NCI-H1436 treated with DMSO at 0.1 percent for 48 hours (cell line): Measurements from ENCODE around the gene SGPL1.

Experiments used
- DNase-seq: peaks from one replicate; lab custom pipeline; 2025; lab: John Stamatoyannopoulos, UW

The SGPL1 gene

DNA sequence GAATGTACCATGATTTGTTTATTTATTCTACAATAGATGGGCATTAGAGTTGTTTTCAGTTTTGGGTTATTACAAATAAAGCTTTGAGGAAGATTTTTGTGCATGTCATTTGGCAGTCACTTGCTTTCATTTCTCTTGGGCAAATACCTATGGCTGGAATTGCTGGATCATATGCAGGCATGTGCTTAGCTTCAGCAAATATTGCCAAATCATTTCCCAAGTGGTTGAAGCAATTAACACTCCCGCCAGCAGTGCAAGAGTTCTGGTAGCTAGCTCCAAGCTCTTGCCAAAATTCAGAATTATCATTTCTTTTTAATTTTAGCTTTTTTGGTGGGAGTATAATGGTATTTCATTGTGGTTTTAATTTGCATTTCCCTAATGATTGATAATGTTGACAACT is 105.5 kb downstream of the SGPL1 start:
- DNase-seq, result no peak

- DNase-seq, result no peak
Measured at GRCh38 chr10:70923696-70924095, 107.9 kb downstream of the SGPL1 start.

DNA sequence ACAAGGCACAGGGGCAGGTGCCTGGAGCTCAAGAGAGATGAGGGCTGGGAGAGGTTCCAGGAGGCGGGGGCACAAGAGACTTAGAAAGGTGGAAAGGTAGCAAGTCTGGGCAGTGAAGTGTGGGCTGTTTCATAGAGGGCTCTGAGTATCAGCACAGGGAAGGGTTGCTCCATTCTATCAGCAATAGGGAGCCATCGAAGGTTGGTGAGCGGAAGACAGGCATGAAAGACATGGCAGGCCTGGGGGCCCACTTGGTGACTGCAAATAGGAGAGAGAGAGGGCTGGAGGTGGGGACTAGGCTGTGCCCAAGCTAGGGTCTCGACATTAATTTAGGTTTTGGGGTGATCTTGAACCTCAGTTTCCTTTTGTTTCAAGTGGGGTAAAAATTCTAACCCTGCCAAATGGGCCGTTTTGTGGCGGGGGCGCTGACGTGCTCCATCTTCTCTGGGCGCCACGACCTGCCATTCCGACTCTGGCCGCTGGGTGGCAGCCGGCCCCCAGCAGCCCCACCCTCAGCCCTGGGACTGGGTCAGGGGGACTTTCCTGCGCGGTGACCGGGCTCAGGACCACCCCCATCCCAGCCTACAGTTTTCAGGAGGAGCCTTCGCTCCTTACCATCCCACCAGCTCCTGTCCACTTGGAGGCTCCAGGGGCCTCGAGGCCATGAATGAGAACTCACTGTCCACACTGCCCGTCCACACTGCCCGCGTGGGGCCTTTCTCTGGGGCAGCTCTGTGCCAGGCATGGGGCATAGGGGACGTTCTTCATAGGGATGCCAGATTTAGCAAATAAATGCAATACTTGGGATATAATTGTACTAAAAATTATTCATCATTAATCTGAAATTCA is 109.9 kb downstream of the SGPL1 start:
- DNase-seq, result no peak

DNA sequence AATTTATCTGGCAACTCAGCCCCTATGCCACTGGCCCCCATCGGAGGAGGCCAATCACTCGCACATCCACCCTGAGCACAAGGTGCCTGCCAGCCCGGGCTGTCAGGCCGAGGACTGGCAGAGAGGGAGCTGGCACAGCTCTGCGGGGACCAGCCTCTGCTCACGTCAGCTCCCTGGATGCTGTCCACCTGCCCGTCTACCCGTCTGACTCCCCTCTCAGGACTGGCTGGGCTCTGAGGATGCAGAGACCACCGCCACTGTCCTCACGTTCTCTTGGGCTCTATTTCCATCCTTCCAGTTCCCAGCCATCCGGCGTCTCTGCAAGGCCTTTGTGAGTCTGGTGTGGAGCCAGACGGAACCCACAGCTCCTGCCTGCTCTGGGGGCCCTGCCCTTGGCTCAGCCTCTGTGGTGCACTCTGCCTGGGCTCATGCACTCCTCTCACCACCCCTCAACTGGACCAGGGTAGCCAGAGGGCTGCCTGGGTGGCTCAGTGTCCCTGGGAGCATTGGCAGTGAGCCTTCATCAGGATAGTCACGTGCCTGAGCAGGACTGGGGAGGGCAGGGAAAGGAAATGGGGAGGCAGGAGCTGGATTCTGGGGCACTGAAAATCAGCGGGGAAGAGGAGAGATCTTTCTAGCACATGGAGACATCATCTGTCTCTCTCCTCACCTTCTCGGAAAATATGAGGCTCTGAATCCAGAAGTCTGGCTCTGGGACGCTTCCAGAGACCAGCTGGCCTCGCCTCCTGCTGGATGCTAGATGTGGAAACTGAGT is 110.7 kb downstream of the SGPL1 start:
- DNase-seq, result no peak

DNA sequence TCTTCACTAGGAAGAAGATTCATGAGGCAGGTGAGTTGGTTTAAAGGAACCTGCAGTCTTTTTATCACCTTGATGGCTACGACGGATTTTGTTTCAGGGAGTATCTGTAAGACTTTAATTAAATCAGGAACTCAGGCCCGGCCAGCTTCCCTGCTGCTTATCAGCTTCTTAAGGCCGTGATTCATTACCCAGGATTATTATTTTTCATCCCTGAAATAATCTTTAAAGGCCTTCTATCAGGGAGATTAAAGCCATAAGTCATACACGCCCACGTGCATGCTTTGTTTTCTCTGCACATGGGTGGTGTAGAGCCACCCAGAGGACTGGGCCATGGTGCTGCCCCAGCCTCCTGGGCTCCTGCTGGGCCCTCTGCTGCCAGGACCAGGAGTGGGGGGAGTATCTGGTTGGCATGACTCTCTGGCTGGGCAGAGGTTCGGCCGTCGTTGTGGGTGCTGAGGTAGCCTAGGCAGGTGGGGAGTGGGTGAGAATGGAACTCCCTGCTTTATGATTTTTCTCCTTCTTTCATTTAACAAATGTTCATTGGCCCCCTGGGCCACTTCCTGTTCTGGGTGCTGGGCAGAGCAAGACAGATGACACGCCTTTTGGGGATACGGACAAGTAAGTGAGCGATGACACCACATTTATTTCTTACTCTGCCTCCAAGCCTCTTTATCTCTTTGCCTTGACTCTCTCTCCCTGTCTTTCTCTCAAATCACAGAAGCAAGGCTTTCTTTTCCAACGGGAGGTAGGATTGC is 111.6 kb downstream of the SGPL1 start:
- no peak for DNase-seq

DNA sequence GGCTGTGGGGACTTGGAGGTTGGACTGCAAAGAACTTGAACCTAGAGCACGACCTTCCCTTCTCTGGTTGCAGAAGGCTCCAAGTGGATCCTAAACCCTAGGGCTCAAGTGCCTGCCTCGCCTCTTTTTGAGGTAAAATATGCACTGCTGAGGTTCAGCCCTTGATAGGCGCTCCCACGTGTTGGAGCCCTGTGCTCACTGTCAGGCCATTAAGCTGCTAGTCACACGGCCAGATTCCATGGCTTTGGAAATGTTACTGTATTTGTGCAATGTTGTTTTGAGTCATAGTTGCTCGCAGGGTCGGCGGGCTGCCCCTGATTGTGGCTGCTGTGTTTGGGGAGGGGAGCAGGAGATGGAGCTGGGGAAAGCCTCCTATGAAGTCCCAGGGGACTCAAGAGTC is 112.4 kb downstream of the SGPL1 start:
- DNase-seq, result no peak

DNA sequence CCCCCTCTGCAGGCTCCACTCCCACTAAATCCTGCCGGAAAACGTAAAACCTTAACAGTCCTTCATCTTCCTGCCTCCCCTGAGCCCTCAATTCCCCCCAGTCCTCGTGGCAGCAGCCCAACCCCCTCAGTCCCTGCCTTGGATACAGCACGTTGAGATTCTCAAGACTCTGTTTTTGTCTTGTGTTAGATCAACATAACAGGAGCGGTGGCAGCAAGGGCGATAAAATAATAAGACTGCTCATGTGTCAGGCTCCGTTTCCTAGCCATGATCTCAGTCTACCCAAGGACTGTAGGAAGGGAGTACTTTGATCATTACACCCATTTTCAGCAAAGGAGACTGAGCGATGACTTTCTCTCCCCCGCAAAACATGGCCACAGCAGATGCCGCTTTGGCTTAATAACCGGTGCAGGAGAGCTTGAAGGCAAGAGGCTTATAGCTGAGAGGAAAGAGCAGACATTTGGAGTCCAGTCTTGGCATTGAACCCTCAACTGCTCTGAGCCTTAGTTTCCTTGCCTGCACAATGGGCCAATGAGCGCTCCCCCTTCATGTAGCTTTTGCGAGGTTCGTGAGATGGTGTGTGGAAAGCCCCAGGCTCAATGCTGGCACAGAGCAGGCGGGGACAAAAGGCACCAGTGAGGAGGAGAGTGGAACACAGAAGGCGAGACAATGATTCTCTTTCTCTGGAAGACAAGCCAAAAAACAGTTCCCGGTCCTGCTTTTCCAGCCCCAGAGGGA is 114.7 kb downstream of the SGPL1 start:
- DNase-seq, result no peak
